ENCODE data around the gene KRT40. TPM values are rescaled to one million over a fixed set of nuclear protein-coding genes. Genes with fewer than 3 reads are reported as not detected.

The KRT40 gene
- total RNA-seq, result not detected in 2 replicates
- long read RNA-seq, result 0 reads

GRCh38 chr17:40984226-40984625 is at the start of gene KRT40:
Gene KRT40 (minus strand): TSS chr17:40984326. CDS start chr17:40984273, 53 bp downstream.
- Mint-ChIP-seq H3K36me3 (ENCODE audit: low read depth) (no peaks in the 10 kb centered on the region), H3K4me3 (no peak within 1 kb of the TSS), H3K4me1 (peaks cover 9% of the 10 kb centered on the region), H3K27me3 (ENCODE audit: low read depth) (peaks cover 11% of the 10 kb centered on the region), H3K27ac (ENCODE audit: unreplicated experiment) (no peak within 1 kb of the TSS), H3K9me3 (no peaks in the 10 kb centered on the region)
- no peak for DNase-seq (ENCODE audit: low read depth, low spot score)
- TF ChIP-seq, protein P1, sequence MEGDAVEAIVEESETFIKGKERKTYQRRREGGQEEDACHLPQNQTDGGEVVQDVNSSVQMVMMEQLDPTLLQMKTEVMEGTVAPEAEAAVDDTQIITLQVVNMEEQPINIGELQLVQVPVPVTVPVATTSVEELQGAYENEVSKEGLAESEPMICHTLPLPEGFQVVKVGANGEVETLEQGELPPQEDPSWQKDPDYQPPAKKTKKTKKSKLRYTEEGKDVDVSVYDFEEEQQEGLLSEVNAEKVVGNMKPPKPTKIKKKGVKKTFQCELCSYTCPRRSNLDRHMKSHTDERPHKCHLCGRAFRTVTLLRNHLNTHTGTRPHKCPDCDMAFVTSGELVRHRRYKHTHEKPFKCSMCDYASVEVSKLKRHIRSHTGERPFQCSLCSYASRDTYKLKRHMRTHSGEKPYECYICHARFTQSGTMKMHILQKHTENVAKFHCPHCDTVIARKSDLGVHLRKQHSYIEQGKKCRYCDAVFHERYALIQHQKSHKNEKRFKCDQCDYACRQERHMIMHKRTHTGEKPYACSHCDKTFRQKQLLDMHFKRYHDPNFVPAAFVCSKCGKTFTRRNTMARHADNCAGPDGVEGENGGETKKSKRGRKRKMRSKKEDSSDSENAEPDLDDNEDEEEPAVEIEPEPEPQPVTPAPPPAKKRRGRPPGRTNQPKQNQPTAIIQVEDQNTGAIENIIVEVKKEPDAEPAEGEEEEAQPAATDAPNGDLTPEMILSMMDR (conservative IDR thresholded peaks at IDR 0.05), result no peak

DNA sequence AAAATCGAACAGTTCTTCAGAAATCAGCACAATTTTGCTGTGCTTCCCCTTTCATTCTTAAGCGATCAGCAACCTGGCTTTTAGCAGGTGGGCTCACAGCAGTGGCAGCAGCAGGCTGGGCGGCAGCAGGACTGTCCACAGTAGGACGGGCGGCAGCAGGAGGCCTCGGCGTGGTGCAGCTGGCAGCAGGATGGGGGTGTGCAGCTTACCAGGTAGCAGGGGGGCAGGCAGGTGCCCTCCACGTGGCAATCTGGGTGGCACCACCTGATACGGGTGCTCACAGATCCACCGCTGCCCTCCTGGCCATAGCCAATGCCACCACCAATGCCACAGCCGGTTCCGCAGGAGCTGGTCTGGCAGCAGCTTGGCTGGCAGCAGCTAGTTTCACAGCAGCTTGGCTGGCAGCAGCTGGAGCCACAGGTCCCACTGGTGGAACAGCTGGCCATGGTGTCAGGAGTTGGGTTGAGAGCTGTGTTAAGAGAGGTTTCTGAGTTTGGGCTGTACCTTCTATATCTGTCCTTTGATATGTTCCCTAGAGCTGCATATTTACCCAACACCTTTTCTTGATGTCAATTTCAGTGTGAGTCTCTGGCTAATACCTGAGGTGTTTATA is 45.6 kb upstream of the KRT40 start, which contains the start of gene KRTAP1-4:
KRTAP1-4 (minus strand) TSS at position 563 of the 613 bp plus-strand sequence; CDS start at position 446, 117 bp downstream.
- H3K9me3 Mint-ChIP-seq, result no peaks in the 10 kb centered on the region
- H3K27me3 Mint-ChIP-seq (ENCODE audit: low read depth), result peaks cover 9% of the 10 kb centered on the region
- TF ChIP-seq, protein P1 (conservative IDR thresholded peaks at IDR 0.05), result no peak
- H3K36me3 Mint-ChIP-seq (ENCODE audit: low read depth), result no peaks in the 10 kb centered on the region
- no peak within 1 kb of the TSS for H3K27ac Mint-ChIP-seq (ENCODE audit: unreplicated experiment)
- H3K4me3 Mint-ChIP-seq, result no peak within 1 kb of the TSS
- no peak for DNase-seq (ENCODE audit: low read depth, low spot score)
- no peaks in the 10 kb centered on the region for H3K4me1 Mint-ChIP-seq

DNA sequence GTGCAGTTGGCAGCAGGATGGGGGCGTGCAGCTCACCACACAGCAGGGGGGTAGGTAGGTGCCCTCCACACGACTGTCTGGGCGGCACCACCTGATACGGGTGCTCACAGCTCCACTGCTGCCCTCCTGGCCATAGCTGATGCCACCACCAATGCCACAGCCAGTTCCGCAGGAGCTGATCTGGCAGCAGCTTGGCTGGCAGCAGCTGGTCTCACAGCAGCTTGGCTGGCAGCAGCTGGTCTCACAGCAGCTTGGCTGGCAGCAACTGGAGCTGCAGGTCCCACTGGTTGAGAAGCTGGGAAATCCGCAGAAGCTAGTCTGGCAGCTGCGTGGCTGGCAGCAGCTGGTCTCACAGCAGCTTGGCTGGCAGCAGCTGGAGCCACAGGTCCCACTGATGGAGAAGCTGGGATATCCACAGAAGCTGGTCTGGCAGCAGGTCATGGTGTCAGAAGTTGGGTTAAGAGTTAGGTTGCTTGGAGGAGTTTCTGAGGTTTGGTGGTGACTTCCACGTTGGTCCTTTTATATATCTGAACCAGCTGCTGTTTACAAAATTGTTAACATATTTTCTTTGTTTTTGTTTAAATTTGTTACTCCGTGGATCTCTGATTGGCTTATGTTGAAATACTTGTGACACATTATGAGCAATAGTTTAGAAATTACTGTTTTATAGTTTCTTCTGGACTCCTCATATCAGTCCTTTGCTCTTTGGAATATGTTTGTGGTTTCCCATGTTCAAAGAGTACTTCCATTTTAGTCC is 42.8 kb upstream of the KRT40 start, which contains the start of gene KRTAP1-5:
KRTAP1-5 (minus strand) TSS at position 494 of the 757 bp plus-strand sequence; CDS start at position 441, 53 bp downstream.
- TF ChIP-seq, protein P1 (conservative IDR thresholded peaks at IDR 0.05), result no peak
- H3K9me3 Mint-ChIP-seq, result peaks cover 4% of the 10 kb centered on the region
- no peak for DNase-seq (ENCODE audit: low read depth, low spot score)
- no peak within 1 kb of the TSS for H3K4me3 Mint-ChIP-seq
- no peaks in the 10 kb centered on the region for H3K36me3 Mint-ChIP-seq (ENCODE audit: low read depth)
- peaks cover 6% of the 10 kb centered on the region for H3K27me3 Mint-ChIP-seq (ENCODE audit: low read depth)
- H3K27ac Mint-ChIP-seq (ENCODE audit: unreplicated experiment), result no peak within 1 kb of the TSS
- H3K4me1 Mint-ChIP-seq, result no peaks in the 10 kb centered on the region

- H3K27me3 Mint-ChIP-seq (ENCODE audit: low read depth), result peaks cover 4% of the 10 kb centered on the region
- H3K9me3 Mint-ChIP-seq, result peaks cover 6% of the 10 kb centered on the region
- no peak overlapping the region for H3K27ac Mint-ChIP-seq (ENCODE audit: unreplicated experiment)
- H3K36me3 Mint-ChIP-seq (ENCODE audit: low read depth), result no peaks in the 10 kb centered on the region
- H3K4me1 Mint-ChIP-seq, result no peaks in the 10 kb centered on the region
- no peak for DNase-seq (ENCODE audit: low read depth, low spot score)
- TF ChIP-seq, protein P1 (conservative IDR thresholded peaks at IDR 0.05), result no peak
- no peak overlapping the region for H3K4me3 Mint-ChIP-seq
These were observed 40.6 kb upstream of the KRT40 start for GRCh38 chr17:41024697-41025096.

- Mint-ChIP-seq H3K9me3 (peaks cover 6% of the 10 kb centered on the region), H3K4me1 (peaks cover 5% of the 10 kb centered on the region), H3K4me3 (no peak overlapping the region), H3K27ac (ENCODE audit: unreplicated experiment) (no peak overlapping the region), H3K36me3 (ENCODE audit: low read depth) (no peaks in the 10 kb centered on the region), H3K27me3 (ENCODE audit: low read depth) (peaks cover 3% of the 10 kb centered on the region)
- no peak for DNase-seq (ENCODE audit: low read depth, low spot score)
- TF ChIP-seq, protein P1 (conservative IDR thresholded peaks at IDR 0.05), result no peak
These were observed 36.2 kb upstream of the KRT40 start for GRCh38 chr17:41020336-41020735.

All from neural crest cell (in vitro differentiated cells).